Body of pancreas (tissue), 4 donors: ENCODE results near the gene NKAIN2. TPM values are rescaled to one million over a fixed set of nuclear protein-coding genes. Genes with fewer than 3 reads are reported as not detected.

Source experiments
- ATAC-seq: fragments of 150-250 bp; one replicate; pipeline ENCODE4 v1.9.1; 2016
- DNase-seq, 4 donors: peaks; one replicate each; pipeline ENCODE4 v3.0.0-alpha.2; 2019
- H3K27ac ChIP-seq, 4 donors: fragments of 200-600 bp; sonication (generic); 1 replicate in 3 of 4; 2 replicates in 1 of 4; pipeline versions ENCODE4 v1.5.1 to v1.6.1; 2016 to 2019; ENCODE audit warnings: mild to moderate bottlenecking in 1 of 4, mixed read lengths in 1 of 4, moderate library complexity in 1 of 4
- H3K27me3 ChIP-seq, 2 donors: fragments of 200-600 bp; sonication (generic); one replicate each; pipeline ENCODE4 v1.6.0; 2016; ENCODE audit warnings: mild to moderate bottlenecking in 1 of 2
- H3K36me3 ChIP-seq, 2 donors: fragments of 200-600 bp; sonication (generic); replicated peaks in 1 of 2; 2 replicates each; pipeline ENCODE4 v1.5.1; 2016; ENCODE audit warnings: low read depth in 2 of 2; ENCODE audit not compliant: insufficient read depth in 1 of 2
- H3K4me1 ChIP-seq: fragments of 200-600 bp; sonication (generic); one replicate; pipeline ENCODE4 v1.6.0; 2016
- H3K4me3 ChIP-seq, 2 donors: fragments of 200-600 bp; sonication (generic); 1 replicate in 1 of 2; 2 replicates in 1 of 2; pipeline ENCODE4 v1.5.1; 2016 to 2019
- H3K9me3 ChIP-seq, 3 donors: fragments of 200-600 bp; sonication (generic); 1 replicate in 2 of 3; 2 replicates in 1 of 3; pipeline ENCODE4 v1.5.1; 2016
- CTCF ChIP-seq, 7 experiments: fragments of 450-650 bp in 4 of 7; fragments of 200-600 bp in 3 of 7; sonication (generic) in 3 of 7; IDR thresholded peaks; one replicate each; pipeline ENCODE4 v1.5.1; 2016 to 2019; ENCODE audit warnings: antibody characterized with exemption in 7 of 7
- POLR2A ChIP-seq, 3 donors: fragments of 450-650 bp; IDR thresholded peaks; one replicate each; pipeline ENCODE4 v1.6.1; 2016; ENCODE audit warnings: antibody characterized with exemption in 3 of 3, mild to moderate bottlenecking in 2 of 3
- WGBS, 2 donors: methylation state at CpG; one replicate each; pipeline ENCODE4 v1.1.5; 2017; 5-methylcytosine and 5-hydroxymethylcytosine counted together
- intact Hi-C: fragments of 100-400 bp; cut with DNase I; formaldehyde crosslinking; loops from one replicate; pipeline ENCODE4 v1.15.1; 2023
- total RNA-seq, 2 donors: library from RNA; depleted of rRNA; stranded (reverse); fragments of >200 nt; gene quantifications; one replicate each; pipeline ENCODE4 v1.1.0, GENCODE V29; 2016

The NKAIN2 gene
- total RNA-seq, 2 donors from 2014 or later: not detected

DNA sequence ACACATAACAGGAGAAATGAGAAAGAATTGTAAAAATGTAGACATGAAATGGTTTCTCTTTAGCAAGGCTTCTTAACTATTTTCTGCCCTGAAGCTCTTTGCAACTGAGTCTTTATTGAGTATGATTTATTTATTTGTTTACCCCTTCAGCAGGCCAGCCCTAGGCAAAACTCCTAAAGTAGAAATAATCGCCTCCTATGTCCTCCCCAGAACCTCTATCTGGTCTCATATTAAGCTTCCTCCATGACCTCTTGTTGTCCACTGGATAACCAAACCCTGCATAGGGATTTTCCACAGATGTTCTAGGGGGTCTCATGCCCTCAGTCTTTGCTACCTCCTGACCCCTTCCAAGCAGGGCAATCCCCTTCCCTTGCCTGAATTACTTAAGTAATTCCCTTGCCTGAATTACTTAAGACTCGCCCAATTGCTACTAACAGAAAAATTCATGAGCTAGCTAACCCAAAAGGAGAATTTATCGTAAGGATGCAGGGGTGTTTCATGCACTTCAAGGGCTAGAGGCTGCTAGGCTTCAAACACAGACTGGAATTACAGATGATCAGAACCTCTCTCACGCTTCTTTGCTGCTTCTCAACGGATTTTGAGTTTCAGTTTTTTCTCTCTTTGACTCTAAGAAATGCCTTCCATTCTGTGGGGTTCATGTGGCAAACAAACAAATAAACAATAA, 732.6 kb downstream of the NKAIN2 start:
- no peaks in the 10 kb centered on the region for H3K27me3 ChIP-seq
- TF ChIP-seq POLR2A (IDR thresholded peaks at IDR 0.05) (no peak), CTCF (IDR thresholded peaks at IDR 0.05) (no peak)
- no peaks in the 10 kb centered on the region for H3K9me3 ChIP-seq
- ATAC-seq (no peak), DNase-seq (no peak)
- H3K4me3 ChIP-seq: no peak overlapping the region
- no peaks in the 10 kb centered on the region for H3K36me3 ChIP-seq
- intact Hi-C loops: no loop called here
- whole genome bisulfite sequencing, 2 donors: 47 to 67% methylated on average over 5 of the region's 5 CpGs
- no peak overlapping the region for H3K27ac ChIP-seq
- H3K4me1 ChIP-seq: no peaks in the 10 kb centered on the region

DNA sequence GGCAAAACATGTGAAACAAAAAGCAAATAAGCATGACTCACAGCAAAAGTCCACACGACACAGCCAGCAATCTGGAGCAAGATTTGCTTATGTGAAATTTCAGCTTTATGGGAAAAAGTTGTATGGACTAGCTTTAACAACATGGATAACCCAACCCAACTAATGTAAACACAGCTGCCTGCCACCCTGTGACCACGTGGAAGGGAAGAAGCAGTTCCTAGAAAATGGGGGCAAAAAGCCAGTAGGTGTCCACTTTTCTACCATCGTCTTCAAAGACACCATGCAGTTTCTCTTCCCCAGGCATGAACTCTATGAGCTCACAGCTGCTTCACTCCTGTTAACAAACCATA, 733.2 kb downstream of the NKAIN2 start:
- no peak overlapping the region for H3K27ac ChIP-seq
- TF ChIP-seq CTCF (IDR thresholded peaks at IDR 0.05) (no peak), POLR2A (IDR thresholded peaks at IDR 0.05) (no peak)
- WGBS, 2 donors: 23 to 30% methylated on average over 3 of the region's 3 CpGs

GRCh38 chr6:124539096-124539495, 735.4 kb downstream of the NKAIN2 start:
- no peak overlapping the region for H3K27ac ChIP-seq
- H3K36me3 ChIP-seq: no peaks in the 10 kb centered on the region
- H3K4me1 ChIP-seq: no peaks in the 10 kb centered on the region
- DNase-seq: no peak
- intact Hi-C loops: no loop called here
- no peak for ATAC-seq
- no peaks in the 10 kb centered on the region for H3K27me3 ChIP-seq
- TF ChIP-seq CTCF (IDR thresholded peaks at IDR 0.05) (no peak), POLR2A (IDR thresholded peaks at IDR 0.05) (no peak)
- no peaks in the 10 kb centered on the region for H3K9me3 ChIP-seq
- H3K4me3 ChIP-seq: no peak overlapping the region

More for the DNA sequence above, 733.2 kb downstream of the NKAIN2 start:
- ATAC-seq (no peak), DNase-seq (no peak)
- Histone ChIP-seq H3K9me3 (no peaks in the 10 kb centered on the region), H3K4me3 (no peak overlapping the region), H3K4me1 (no peaks in the 10 kb centered on the region), H3K36me3 (no peaks in the 10 kb centered on the region), H3K27me3 (no peaks in the 10 kb centered on the region)
- intact Hi-C loops: no loop called here

DNA sequence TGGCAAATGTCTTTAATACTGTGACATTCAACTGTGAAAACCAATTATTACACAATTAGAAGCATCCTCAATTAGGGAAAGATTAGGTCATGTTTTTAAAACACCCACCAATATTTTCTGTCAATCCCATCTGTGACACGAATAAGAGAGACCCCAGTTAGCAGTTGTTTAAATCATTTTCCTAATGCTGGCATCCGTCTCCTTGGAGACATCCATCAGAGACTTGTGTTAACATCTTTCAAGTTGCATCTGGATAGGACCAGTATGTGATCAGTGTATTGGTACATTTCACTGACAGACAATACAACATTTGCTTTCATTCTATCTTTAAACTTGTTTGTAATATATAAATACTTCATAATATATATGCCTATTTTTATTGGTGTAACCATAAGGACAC, 737.9 kb downstream of the NKAIN2 start:
- Histone ChIP-seq H3K4me1 (no peaks in the 10 kb centered on the region), H3K9me3 (no peaks in the 10 kb centered on the region), H3K4me3 (no peak overlapping the region), H3K27me3 (no peaks in the 10 kb centered on the region), H3K36me3 (no peaks in the 10 kb centered on the region), H3K27ac (no peak overlapping the region)
- intact Hi-C loops: no loop called here
- ATAC-seq (no peak), DNase-seq (no peak)
- no peak for TF ChIP-seq POLR2A (IDR thresholded peaks at IDR 0.05)
- no peak for TF ChIP-seq CTCF (IDR thresholded peaks at IDR 0.05)
- 63 to 65% methylated on average over 2 of the region's 2 CpGs for WGBS, 2 donors

GRCh38 chr6:124546601-124547000, 742.9 kb downstream of the NKAIN2 start:
- Histone ChIP-seq H3K36me3 (no peaks in the 10 kb centered on the region), H3K4me3 (no peak overlapping the region), H3K27me3 (no peaks in the 10 kb centered on the region), H3K27ac (no peak overlapping the region), H3K4me1 (no peaks in the 10 kb centered on the region), H3K9me3 (no peaks in the 10 kb centered on the region)
- intact Hi-C loops: no loop called here
- TF ChIP-seq CTCF (IDR thresholded peaks at IDR 0.05) (no peak), POLR2A (IDR thresholded peaks at IDR 0.05) (no peak)
- ATAC-seq: no peak
- no peak for DNase-seq
- WGBS, 2 donors: 25 to 37% methylated on average over 2 of the region's 2 CpGs
